SK-N-SH (cell line): ENCODE results near the gene GRM7.

Experiments
- EP300 ChIP-seq, 2 experiments: IDR thresholded peaks; 2 replicates each; pipeline versions ENCODE4 v1.4.0 to v1.6.1; 2012; ENCODE audit warnings: borderline replicate concordance in 1 of 2, low read depth in 1 of 2, low read length in 1 of 2
- FOSL2 ChIP-seq: IDR thresholded peaks from 2 replicates; pipeline ENCODE4 v1.4.0; 2012; ENCODE audit warnings: low read depth, mild to moderate bottlenecking, moderate library complexity, borderline replicate concordance
- IRF3 ChIP-seq: fragments of 150-350 bp; IDR thresholded peaks from 2 replicates; pipeline ENCODE4 v1.6.1; 2016; ENCODE audit warnings: mild to moderate bottlenecking, low read depth, low read length
- RAD21 ChIP-seq: IDR thresholded peaks from 2 replicates; pipeline ENCODE4 v1.6.1; 2012; ENCODE audit warnings: mild to moderate bottlenecking, low read length
- RFX5 ChIP-seq: IDR thresholded peaks from 2 replicates; pipeline ENCODE4 v1.6.1; 2012; ENCODE audit warnings: mild to moderate bottlenecking, improper control_type of control experiment, low read length
- TAF1 ChIP-seq: IDR thresholded peaks from 2 replicates; pipeline ENCODE4 v1.6.1; 2012; ENCODE audit warnings: low read depth, mild to moderate bottlenecking, low read length, moderate library complexity, borderline replicate concordance
- USF2 ChIP-seq: fragments of 150-350 bp; IDR thresholded peaks from 2 replicates; pipeline ENCODE4 v1.6.1; 2017; ENCODE audit warnings: antibody characterized with exemption, low read length, low read depth, borderline replicate concordance
- YY1 ChIP-seq: IDR thresholded peaks from 2 replicates; pipeline ENCODE4 v1.4.0; 2012; ENCODE audit warnings: low read depth, mild to moderate bottlenecking
- ZBTB33 ChIP-seq: IDR thresholded peaks from 2 replicates; pipeline ENCODE4 v1.4.0; 2012; ENCODE audit warnings: low read depth, borderline replicate concordance
- TF ChIP-seq, protein P1 (sequence below): fragments of 200-600 bp; sonication (generic); IDR thresholded peaks from 2 replicates; pipeline ENCODE4 v1.6.1; 2017; ENCODE audit warnings: antibody characterized with exemption, mild to moderate bottlenecking, moderate library complexity
- TF ChIP-seq, protein P2 (sequence below): IDR thresholded peaks from 2 replicates; pipeline ENCODE4 v1.6.1; 2012; ENCODE audit warnings: mild to moderate bottlenecking, low read depth, low read length, moderate library complexity

- TF ChIP-seq, protein P1, sequence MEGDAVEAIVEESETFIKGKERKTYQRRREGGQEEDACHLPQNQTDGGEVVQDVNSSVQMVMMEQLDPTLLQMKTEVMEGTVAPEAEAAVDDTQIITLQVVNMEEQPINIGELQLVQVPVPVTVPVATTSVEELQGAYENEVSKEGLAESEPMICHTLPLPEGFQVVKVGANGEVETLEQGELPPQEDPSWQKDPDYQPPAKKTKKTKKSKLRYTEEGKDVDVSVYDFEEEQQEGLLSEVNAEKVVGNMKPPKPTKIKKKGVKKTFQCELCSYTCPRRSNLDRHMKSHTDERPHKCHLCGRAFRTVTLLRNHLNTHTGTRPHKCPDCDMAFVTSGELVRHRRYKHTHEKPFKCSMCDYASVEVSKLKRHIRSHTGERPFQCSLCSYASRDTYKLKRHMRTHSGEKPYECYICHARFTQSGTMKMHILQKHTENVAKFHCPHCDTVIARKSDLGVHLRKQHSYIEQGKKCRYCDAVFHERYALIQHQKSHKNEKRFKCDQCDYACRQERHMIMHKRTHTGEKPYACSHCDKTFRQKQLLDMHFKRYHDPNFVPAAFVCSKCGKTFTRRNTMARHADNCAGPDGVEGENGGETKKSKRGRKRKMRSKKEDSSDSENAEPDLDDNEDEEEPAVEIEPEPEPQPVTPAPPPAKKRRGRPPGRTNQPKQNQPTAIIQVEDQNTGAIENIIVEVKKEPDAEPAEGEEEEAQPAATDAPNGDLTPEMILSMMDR = no peak
- no peak for TF ChIP-seq FOSL2
- no peak for TF ChIP-seq IRF3
- TF ChIP-seq, protein P2, sequence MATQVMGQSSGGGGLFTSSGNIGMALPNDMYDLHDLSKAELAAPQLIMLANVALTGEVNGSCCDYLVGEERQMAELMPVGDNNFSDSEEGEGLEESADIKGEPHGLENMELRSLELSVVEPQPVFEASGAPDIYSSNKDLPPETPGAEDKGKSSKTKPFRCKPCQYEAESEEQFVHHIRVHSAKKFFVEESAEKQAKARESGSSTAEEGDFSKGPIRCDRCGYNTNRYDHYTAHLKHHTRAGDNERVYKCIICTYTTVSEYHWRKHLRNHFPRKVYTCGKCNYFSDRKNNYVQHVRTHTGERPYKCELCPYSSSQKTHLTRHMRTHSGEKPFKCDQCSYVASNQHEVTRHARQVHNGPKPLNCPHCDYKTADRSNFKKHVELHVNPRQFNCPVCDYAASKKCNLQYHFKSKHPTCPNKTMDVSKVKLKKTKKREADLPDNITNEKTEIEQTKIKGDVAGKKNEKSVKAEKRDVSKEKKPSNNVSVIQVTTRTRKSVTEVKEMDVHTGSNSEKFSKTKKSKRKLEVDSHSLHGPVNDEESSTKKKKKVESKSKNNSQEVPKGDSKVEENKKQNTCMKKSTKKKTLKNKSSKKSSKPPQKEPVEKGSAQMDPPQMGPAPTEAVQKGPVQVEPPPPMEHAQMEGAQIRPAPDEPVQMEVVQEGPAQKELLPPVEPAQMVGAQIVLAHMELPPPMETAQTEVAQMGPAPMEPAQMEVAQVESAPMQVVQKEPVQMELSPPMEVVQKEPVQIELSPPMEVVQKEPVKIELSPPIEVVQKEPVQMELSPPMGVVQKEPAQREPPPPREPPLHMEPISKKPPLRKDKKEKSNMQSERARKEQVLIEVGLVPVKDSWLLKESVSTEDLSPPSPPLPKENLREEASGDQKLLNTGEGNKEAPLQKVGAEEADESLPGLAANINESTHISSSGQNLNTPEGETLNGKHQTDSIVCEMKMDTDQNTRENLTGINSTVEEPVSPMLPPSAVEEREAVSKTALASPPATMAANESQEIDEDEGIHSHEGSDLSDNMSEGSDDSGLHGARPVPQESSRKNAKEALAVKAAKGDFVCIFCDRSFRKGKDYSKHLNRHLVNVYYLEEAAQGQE = no peak
- TF ChIP-seq ZBTB33 = no peak
- TF ChIP-seq EP300 (IDR thresholded peaks at IDR 0.05; ENCODE audit: borderline replicate concordance in 1 of 2, low read depth in 1 of 2, low read length in 1 of 2) = no peak
- no peak for TF ChIP-seq RAD21
- no peak for TF ChIP-seq YY1
- TF ChIP-seq TAF1 = no peak
- TF ChIP-seq RFX5 = no peak
- TF ChIP-seq USF2 = no peak
Observed at GRCh38 chr3:7260975-7261374, 400.1 kb downstream of the GRM7 start.
